ENCODE results near the gene STIP1.

DNA sequence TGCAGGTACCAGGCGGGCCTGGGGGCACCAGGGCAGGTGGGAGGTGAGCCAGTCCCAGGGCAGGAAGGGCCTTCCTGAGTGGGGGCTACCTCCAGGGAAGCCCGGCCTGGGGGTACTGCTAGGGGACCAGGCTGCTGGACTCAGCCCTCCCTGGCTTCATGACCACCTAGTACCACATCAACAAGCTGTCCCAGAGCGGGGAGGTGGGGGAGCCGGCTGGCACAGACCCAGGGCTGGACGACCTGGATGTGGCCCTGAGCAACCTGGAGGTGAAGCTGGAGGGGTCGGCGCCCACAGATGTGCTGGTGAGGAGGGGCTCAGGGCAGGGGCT, 33.3 kb downstream of the STIP1 start:
- TF ChIP-seq CTCF (IDR thresholded peaks at IDR 0.05; ENCODE audit: low read depth, low read length, missing input control) (no peak), SP1 (IDR thresholded peaks at IDR 0.05) (no peak), TAF1 (conservative IDR thresholded peaks at IDR 0.05) (no peak), RAD21 (IDR thresholded peaks at IDR 0.05) (no peak), REST (IDR thresholded peaks at IDR 0.05) (no peak), YY1 (IDR thresholded peaks at IDR 0.05) (no peak), GABPA (IDR thresholded peaks at IDR 0.05 in 1 of 2, conservative IDR thresholded peaks at IDR 0.05 in 1 of 2) (no peak), RXRA (IDR thresholded peaks at IDR 0.05) (no peak), ATF3 (IDR thresholded peaks at IDR 0.05) (no peak), FOXA1 (IDR thresholded peaks at IDR 0.05) (no peak), NR2F2 (IDR thresholded peaks at IDR 0.05) (no peak), FOXA2 (IDR thresholded peaks at IDR 0.05) (no peak)
- TF ChIP-seq, protein P1, sequence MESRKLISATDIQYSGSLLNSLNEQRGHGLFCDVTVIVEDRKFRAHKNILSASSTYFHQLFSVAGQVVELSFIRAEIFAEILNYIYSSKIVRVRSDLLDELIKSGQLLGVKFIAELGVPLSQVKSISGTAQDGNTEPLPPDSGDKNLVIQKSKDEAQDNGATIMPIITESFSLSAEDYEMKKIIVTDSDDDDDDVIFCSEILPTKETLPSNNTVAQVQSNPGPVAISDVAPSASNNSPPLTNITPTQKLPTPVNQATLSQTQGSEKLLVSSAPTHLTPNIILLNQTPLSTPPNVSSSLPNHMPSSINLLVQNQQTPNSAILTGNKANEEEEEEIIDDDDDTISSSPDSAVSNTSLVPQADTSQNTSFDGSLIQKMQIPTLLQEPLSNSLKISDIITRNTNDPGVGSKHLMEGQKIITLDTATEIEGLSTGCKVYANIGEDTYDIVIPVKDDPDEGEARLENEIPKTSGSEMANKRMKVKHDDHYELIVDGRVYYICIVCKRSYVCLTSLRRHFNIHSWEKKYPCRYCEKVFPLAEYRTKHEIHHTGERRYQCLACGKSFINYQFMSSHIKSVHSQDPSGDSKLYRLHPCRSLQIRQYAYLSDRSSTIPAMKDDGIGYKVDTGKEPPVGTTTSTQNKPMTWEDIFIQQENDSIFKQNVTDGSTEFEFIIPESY (IDR thresholded peaks at IDR 0.05): no peak
- TF ChIP-seq, protein P2, sequence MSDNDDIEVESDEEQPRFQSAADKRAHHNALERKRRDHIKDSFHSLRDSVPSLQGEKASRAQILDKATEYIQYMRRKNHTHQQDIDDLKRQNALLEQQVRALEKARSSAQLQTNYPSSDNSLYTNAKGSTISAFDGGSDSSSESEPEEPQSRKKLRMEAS (IDR thresholded peaks at IDR 0.05): no peak

Data from liver (tissue), 3 donors.